HepG2 (cell line): Measurements from ENCODE around the gene PLOD3. TPM values are rescaled to one million over a fixed set of nuclear protein-coding genes. Genes with fewer than 3 reads are reported as not detected.

Experiments
- HNRNPK ChIP-seq: fragments of 200-400 bp; formaldehyde crosslinking; IDR thresholded peaks from 2 replicates; pipeline ENCODE4 v1.6.1; 2018; ENCODE audit warnings: low read length, low read depth, moderate library complexity, mild to moderate bottlenecking; ENCODE audit not compliant: poor library complexity, severe bottlenecking
- KDM2A ChIP-seq: sonication (generic); formaldehyde crosslinking; IDR thresholded peaks from 2 replicates; pipeline ENCODE4 v1.4.0; 2020; ENCODE audit warnings: low read depth, missing genetic modification reagents, borderline replicate concordance
- MLLT10 ChIP-seq: sonication (generic); formaldehyde crosslinking; IDR thresholded peaks from 2 replicates; pipeline ENCODE4 v1.4.0; 2020; ENCODE audit warnings: missing genetic modification reagents
- NRL ChIP-seq: sonication (generic); formaldehyde crosslinking; IDR thresholded peaks from 2 replicates; pipeline ENCODE4 v1.5.0; 2020; ENCODE audit warnings: missing genetic modification reagents, mild to moderate bottlenecking, moderate library complexity, borderline replicate concordance
- SALL1 ChIP-seq: sonication (generic); formaldehyde crosslinking; IDR thresholded peaks from 2 replicates; pipeline ENCODE4 v1.8.0; 2022; ENCODE audit warnings: mild to moderate bottlenecking, missing genetic modification reagents
- SALL2 ChIP-seq: sonication (generic); formaldehyde crosslinking; IDR thresholded peaks from 2 replicates; pipeline ENCODE4 v1.8.1; 2023; ENCODE audit warnings: mild to moderate bottlenecking, missing genetic modification reagents, inconsistent platforms
- TBL1XR1 ChIP-seq: fragments of 150-350 bp; IDR thresholded peaks from 2 replicates; pipeline ENCODE4 v1.6.1; 2014; ENCODE audit warnings: borderline replicate concordance, low read length; ENCODE audit not compliant: partially characterized antibody
- THAP11 ChIP-seq: IDR thresholded peaks from 2 replicates; pipeline ENCODE4 v1.6.1; 2016; ENCODE audit warnings: missing biosample characterization, missing genetic modification reagents
- ZSCAN22 ChIP-seq: sonication (generic); formaldehyde crosslinking; IDR thresholded peaks from 2 replicates; pipeline ENCODE4 v1.4.0; 2020; ENCODE audit warnings: mild to moderate bottlenecking, missing genetic modification reagents
- polyA plus RNA-seq, 8 experiments: library from polyadenylated mRNA; depleted of rRNA in 3 of 8; stranded (reverse) in 7 of 8; unstranded in 1 of 8; fragments of >200 nt; fragmentation: Illumina TruSeq in 4 of 8; extraction: Trizol in 4 of 8; gene quantifications; 2 replicates each; pipeline versions ENCODE4 v1.2.1 to v1.2.3, GENCODE V29; 2011 to 2016; ENCODE audit warnings: low read depth in 4 of 8, missing spikeins in 1 of 8, mixed read lengths in 1 of 8; ENCODE audit not compliant: insufficient read depth in 1 of 8
- total RNA-seq, 5 experiments: library from RNA; depleted of rRNA; stranded (reverse); fragments of >200 nt; fragmentation: Illumina TruSeq; extraction: Trizol; gene quantifications; 2 replicates each; pipeline ENCODE4 v1.2.3, GENCODE V29; 2016; ENCODE audit warnings: low read depth in 1 of 5
- TF ChIP-seq, protein P1 (sequence below): sonication (generic); formaldehyde crosslinking; IDR thresholded peaks from 2 replicates; pipeline ENCODE4 v1.9.0; 2022; ENCODE audit warnings: missing genetic modification reagents, mild to moderate bottlenecking, borderline replicate concordance
- TF ChIP-seq, protein P2 (sequence below): sonication (generic); formaldehyde crosslinking; IDR thresholded peaks from 2 replicates; pipeline ENCODE4 v1.4.0; 2020; ENCODE audit warnings: mild to moderate bottlenecking, missing genetic modification reagents
- TF ChIP-seq, protein P3 (sequence below): sonication (generic); formaldehyde crosslinking; IDR thresholded peaks from 2 replicates; pipeline ENCODE4 v1.5.0; 2020; ENCODE audit warnings: mild to moderate bottlenecking, missing genetic modification reagents, borderline replicate concordance
- TF ChIP-seq, protein P4 (sequence below): sonication (generic); formaldehyde crosslinking; IDR thresholded peaks from 2 replicates; pipeline ENCODE4 v1.4.0; 2020; ENCODE audit warnings: missing genetic modification reagents
- TF ChIP-seq, protein P5 (sequence below): sonication (generic); formaldehyde crosslinking; IDR thresholded peaks from 2 replicates; pipeline ENCODE4 v1.4.0; 2020; ENCODE audit warnings: missing genetic modification reagents, mild to moderate bottlenecking, borderline replicate concordance

Gene PLOD3
- total and polyA plus RNA-seq, 2 of the 13 experiments (the other 11 are each of a cell fraction or from before 2014, with no cell fraction given), result 65.8 to 67.4 TPM

DNA sequence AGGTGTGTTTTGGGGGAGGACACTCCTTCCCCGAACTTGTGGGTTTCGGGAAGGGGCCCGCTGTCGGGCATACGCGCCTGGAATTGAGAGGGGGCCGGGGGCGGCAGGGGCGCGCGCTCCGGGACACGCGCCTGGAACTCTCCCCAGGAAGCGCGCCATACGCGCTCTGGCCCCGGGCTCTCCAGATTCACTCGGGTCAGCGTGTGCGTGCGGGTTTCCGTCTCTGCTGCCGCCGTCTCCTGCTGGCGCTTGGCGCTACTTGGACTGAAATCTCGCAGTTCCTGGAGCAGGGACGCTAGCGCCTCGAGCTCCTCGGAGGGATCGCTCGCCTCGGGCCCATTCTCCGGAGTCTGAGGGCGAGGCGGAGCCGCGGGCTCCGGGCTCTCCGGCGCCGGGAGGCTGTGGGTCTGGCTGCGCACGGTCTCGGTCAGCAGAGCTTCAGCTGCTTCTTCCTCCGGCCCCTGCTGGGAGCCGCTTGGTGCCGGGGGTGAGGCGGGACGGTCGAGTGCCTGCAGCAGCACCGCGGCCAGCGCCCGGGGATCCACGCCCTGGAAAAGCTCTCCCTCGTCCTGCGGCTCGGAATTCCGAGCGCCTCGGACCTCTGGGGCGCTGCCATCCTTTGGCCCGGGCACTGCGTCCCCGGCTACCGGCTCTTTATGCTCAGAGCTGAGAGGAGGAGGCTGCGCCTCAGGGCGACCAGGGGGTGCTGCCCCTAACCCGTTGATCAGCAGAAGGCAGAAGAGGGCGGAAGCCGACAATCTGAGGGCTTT lies 53.1 kb downstream of the PLOD3 start (continued):
- TF ChIP-seq, protein P1, sequence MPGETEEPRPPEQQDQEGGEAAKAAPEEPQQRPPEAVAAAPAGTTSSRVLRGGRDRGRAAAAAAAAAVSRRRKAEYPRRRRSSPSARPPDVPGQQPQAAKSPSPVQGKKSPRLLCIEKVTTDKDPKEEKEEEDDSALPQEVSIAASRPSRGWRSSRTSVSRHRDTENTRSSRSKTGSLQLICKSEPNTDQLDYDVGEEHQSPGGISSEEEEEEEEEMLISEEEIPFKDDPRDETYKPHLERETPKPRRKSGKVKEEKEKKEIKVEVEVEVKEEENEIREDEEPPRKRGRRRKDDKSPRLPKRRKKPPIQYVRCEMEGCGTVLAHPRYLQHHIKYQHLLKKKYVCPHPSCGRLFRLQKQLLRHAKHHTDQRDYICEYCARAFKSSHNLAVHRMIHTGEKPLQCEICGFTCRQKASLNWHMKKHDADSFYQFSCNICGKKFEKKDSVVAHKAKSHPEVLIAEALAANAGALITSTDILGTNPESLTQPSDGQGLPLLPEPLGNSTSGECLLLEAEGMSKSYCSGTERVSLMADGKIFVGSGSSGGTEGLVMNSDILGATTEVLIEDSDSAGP (CRISPR knock-in tag), result no peak
- TF ChIP-seq THAP11 (CRISPR knock-in tag) (0 out of 2 replicates have a peak, but pooled peaks have one; percentile 28), HNRNPK (no peak), MLLT10 (no peak), SALL1 (CRISPR knock-in tag) (peak; percentile 33; the same call in 1 of the 2 replicates), ZSCAN22 (CRISPR knock-in tag) (no peak), SALL2 (CRISPR knock-in tag) (no peak), TBL1XR1 (no peak), NRL (CRISPR knock-in tag) (no peak), KDM2A (CRISPR knock-in tag) (no peak)
- TF ChIP-seq, protein P2, sequence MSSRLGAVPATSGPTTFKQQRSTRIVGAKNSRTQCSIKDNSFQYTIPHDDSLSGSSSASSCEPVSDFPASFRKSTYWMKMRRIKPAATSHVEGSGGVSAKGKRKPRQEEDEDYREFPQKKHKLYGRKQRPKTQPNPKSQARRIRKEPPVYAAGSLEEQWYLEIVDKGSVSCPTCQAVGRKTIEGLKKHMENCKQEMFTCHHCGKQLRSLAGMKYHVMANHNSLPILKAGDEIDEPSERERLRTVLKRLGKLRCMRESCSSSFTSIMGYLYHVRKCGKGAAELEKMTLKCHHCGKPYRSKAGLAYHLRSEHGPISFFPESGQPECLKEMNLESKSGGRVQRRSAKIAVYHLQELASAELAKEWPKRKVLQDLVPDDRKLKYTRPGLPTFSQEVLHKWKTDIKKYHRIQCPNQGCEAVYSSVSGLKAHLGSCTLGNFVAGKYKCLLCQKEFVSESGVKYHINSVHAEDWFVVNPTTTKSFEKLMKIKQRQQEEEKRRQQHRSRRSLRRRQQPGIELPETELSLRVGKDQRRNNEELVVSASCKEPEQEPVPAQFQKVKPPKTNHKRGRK (CRISPR knock-in tag), result no peak
- TF ChIP-seq, protein P3, sequence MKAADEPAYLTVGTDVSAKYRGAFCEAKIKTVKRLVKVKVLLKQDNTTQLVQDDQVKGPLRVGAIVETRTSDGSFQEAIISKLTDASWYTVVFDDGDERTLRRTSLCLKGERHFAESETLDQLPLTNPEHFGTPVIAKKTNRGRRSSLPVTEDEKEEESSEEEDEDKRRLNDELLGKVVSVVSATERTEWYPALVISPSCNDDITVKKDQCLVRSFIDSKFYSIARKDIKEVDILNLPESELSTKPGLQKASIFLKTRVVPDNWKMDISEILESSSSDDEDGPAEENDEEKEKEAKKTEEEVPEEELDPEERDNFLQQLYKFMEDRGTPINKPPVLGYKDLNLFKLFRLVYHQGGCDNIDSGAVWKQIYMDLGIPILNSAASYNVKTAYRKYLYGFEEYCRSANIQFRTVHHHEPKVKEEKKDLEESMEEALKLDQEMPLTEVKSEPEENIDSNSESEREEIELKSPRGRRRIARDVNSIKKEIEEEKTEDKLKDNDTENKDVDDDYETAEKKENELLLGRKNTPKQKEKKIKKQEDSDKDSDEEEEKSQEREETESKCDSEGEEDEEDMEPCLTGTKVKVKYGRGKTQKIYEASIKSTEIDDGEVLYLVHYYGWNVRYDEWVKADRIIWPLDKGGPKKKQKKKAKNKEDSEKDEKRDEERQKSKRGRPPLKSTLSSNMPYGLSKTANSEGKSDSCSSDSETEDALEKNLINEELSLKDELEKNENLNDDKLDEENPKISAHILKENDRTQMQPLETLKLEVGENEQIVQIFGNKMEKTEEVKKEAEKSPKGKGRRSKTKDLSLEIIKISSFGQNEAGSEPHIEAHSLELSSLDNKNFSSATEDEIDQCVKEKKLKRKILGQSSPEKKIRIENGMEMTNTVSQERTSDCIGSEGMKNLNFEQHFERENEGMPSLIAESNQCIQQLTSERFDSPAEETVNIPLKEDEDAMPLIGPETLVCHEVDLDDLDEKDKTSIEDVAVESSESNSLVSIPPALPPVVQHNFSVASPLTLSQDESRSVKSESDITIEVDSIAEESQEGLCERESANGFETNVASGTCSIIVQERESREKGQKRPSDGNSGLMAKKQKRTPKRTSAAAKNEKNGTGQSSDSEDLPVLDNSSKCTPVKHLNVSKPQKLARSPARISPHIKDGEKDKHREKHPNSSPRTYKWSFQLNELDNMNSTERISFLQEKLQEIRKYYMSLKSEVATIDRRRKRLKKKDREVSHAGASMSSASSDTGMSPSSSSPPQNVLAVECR (CRISPR knock-in tag), result no peak
- TF ChIP-seq, protein P4, sequence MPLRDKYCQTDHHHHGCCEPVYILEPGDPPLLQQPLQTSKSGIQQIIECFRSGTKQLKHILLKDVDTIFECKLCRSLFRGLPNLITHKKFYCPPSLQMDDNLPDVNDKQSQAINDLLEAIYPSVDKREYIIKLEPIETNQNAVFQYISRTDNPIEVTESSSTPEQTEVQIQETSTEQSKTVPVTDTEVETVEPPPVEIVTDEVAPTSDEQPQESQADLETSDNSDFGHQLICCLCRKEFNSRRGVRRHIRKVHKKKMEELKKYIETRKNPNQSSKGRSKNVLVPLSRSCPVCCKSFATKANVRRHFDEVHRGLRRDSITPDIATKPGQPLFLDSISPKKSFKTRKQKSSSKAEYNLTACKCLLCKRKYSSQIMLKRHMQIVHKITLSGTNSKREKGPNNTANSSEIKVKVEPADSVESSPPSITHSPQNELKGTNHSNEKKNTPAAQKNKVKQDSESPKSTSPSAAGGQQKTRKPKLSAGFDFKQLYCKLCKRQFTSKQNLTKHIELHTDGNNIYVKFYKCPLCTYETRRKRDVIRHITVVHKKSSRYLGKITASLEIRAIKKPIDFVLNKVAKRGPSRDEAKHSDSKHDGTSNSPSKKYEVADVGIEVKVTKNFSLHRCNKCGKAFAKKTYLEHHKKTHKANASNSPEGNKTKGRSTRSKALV (CRISPR knock-in tag), result no peak; the same call in 1 of the 2 replicates
- TF ChIP-seq, protein P5, sequence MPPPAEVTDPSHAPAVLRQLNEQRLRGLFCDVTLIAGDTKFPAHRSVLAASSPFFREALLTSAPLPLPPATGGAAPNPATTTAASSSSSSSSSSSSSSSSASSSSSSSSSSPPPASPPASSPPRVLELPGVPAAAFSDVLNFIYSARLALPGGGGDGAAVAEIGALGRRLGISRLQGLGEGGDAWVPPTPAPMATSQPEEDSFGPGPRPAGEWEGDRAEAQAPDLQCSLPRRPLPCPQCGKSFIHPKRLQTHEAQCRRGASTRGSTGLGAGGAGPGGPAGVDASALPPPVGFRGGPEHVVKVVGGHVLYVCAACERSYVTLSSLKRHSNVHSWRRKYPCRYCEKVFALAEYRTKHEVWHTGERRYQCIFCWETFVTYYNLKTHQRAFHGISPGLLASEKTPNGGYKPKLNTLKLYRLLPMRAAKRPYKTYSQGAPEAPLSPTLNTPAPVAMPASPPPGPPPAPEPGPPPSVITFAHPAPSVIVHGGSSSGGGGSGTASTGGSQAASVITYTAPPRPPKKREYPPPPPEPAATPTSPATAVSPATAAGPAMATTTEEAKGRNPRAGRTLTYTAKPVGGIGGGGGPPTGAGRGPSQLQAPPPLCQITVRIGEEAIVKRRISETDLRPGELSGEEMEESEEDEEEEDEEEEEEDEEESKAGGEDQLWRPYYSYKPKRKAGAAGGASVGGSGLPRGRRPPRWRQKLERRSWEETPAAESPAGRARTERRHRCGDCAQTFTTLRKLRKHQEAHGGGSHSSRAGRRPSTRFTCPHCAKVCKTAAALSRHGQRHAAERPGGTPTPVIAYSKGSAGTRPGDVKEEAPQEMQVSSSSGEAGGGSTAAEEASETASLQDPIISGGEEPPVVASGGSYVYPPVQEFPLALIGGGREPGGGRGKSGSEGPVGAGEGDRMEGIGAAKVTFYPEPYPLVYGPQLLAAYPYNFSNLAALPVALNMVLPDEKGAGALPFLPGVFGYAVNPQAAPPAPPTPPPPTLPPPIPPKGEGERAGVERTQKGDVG (CRISPR knock-in tag), result no peak
